Stimulated activated CD4-positive, alpha-beta T cell treated with anti-CD3 and anti-CD28 coated beads, Interleukin-12 subunit alpha, Interleukin-12 subunit beta, amount 100 ng/mL, for 48 hours (primary cell): ENCODE measurements around the gene MMP7.

Source experiments
- DNase-seq, 3 donors: peaks; one replicate each; pipeline ENCODE4 v3.0.0-alpha.2; 2020; ENCODE audit warnings: low read depth in 2 of 3, low spot score in 1 of 3

MMP7 gene

DNA sequence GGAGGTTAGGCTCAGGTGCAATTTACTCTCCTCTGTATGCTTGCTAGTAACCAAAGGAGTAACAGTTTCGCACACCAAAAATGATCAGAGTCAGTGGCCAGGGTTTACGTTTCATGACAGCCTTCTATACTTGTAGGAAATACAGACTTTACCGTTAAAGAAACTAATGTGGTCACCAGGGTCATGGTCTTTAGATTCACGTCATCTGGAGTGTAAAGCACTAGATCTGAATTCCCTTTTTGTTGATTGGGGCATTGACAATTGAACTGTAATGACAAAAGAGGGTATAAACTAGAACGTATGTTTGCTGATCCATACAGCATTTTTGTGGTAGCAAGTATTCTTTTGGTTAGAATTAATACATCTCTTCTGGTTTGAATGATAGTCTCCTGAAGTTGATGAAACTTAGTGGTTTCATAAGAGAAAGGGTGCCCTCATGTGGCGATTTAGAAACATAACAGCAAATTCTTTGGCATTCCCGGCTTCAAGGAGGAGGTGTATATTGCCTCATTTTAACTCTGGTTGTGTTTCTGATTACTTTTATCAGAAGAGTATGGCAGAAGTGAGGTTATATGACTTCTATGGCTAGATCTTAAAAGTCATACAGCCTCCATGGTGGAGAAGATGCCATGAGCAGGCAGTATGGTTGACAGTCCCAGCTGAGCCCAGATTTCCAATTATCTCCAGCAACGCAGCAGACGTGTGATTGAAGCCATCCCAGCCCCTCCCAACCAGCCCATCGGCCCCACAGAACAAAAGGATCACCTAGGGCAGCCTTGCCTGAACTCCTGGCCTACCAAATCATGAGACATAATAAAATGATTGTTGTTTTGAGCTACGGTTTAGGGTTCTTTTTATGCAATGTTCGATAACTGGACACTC is 35.1 kb downstream of the MMP7 start:
- peak in 1 of 3 donors; percentile 57 for DNase-seq

DNA sequence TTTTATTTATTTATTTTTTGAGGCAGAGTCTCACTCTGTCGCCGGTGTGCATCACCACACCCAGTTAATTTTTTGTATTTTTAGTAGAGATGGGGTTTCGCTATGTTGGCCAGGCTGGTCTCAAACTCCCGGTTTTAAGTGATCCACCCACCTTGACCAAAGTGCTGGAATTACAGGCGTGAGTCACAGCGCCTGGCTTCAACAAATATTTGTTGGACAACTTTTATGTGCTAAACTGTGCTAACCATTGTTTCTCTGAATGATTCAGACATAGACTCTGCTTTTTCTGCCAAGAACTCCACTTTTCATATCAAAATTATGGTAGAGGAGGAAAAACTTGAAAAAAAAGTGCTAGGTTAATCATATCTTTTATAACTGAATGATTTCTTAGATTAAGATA is 36.3 kb downstream of the MMP7 start:
- DNase-seq = no peak

DNA sequence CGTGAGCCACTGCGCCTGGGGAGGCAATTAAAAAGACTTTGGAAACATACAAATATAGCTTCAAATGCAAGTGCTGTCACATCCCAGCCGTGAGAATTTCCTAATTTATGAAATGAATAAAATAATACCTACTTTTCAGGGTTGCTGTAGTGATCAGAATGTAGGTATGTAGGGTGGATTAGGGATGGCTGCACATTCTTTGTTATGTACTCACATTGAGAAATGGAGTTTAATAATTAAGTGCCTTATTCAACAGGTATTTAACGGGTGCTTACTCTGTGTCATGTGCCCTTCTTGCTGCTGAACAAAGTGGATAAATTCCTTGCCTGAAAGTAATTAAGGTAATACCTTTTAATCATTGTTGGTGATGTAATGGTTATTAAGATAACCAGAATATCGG is 37.0 kb downstream of the MMP7 start:
- no peak for DNase-seq

DNA sequence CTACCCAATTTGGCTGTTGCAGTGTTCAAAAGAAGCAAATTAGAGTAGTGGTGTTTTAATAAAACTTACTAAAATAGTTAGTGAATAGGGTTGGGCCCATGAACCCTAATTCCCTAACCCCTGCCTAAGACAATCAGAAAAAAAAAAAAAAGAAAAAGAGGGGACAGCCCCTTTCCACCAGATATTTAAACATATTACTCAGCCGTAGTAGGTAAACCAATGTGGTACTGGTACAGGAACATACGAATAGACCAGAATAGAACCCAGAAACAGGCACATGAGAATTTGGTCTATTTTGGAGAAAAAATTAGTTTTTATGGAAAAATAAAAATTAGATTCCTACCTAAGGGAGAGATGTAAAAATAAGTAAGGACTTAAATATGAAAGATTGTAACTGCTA is 38.6 kb downstream of the MMP7 start:
- DNase-seq = no peak

DNA sequence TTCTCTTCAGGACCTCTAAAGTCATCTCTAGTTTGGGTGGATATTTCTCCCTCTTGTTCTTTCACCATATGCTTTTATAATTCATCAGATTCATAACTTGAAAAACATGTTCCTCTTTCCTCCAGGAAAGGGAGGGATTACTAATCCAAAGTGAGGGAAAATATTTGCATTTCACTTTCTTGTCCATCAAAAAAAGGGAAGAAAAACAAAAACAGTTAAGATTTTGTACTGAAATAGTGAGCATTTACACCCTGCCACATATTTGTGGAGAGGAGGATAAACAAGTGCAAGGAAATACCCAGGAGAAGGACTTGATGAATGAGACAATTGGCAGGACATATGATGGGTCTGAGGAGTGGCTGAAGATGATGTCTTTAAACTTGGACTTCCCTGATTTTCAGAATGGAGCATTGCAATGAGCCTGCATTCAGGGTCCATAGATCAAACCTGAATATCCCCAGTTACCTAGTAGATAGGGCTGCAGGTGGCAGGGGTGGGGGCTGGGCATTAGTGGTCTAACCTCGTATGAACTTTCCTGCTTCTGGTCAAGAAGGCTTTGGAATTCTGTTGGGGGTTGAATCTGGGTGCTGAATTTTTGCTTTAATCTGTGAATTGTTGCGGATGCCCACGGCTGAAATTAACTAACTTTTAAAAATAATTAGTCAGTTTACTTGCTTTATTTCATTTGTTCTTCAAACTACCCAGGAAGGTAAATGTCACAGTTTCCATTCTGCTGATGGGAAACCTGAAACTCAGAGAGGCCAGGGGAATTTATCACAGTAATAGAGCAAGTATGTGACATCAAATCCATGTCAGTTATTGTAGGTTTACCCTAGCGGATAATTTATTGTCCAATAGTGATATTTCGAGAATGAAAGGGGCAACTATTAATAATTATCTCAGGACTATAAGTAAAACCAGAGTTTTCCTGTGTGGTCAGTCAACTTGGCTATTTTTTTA is 41.1 kb downstream of the MMP7 start:
- DNase-seq = no peak

DNA sequence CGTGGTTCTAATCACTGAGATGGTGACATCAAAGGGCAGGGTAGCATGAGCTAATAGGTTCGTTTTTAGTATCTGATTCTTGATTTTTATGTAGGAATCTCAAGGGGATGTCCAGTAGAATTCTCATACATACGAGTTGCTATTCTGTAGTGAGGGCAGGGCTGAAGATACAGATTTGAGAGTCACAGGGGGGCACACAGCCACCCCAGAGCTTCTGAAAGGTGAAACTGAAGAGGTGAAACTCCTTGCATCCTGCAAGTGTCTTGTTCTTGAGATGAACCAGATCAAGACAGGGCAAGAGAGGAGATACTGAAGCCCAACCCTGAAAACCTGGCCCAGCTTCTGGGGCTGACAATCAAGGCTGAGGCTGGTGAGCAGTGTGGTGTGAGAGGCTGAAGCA is 42.3 kb downstream of the MMP7 start:
- DNase-seq = no peak

DNA sequence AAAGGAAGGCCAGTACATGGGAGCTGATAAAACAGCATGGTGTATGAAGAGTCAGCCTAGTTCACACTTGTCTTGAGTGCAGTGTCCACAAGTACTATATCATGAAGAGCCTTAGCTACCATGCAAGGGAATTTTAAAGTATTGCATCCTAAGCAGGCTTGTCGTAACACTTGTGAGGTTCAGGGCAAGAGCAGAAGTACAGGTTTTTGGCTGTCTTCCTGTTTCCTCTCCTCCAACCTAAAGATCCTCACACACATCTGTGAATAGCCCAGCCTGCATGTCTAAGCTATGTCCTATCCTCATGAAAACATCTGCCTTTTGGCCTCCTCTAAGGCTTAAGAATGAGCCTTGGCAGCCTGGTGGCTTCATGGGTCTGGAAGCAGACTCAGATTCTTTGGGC is 43.3 kb downstream of the MMP7 start:
- no peak for DNase-seq

DNA sequence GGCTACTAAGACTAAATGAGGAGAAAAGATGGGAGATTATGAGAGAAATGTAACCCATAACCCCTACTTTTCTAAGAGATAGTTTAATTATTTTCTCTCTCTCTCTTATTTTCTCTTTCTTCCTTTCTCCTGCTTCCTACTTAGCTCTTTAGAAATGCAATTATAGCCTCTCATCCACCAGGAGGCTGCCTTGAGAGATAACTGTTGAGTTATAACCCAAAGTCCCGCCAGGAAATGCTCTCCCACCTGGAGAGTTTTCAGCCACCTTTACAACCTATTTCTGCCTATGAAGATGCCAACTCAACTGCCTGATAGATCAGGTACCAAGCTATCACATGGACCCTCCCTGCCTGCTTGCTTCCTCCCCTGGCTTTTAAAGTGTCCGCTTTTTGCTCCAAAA is 44.0 kb downstream of the MMP7 start:
- DNase-seq = no peak

DNA sequence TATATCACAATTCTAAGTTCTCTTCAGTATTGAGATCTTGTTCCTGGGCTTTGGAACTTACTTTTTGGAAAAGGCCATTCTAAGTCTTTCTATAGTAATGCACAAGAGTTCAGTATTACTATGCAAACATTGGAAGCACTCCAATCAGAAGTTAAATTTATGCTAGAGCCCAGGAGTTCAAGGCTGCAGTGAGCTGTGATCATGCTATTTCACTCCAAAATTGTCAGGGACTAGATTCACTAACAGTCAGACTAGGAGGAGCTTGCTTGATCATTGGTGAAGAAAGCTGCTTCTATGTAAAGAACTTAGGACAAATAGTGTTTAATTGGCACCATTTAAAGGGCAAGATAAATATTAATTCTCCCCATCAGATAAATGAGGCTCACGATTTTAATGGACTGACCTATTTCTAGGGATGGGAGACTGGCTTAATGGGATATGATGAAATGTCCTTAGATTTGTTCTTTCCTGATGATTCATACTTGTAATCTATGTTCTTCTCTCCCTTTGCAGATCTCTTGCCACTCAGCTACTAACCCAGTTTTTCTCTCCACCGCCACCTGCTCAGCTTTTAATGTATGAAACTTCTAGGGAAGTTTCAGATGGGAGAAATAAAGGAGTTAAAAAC is 45.3 kb downstream of the MMP7 start:
- no peak for DNase-seq

DNA sequence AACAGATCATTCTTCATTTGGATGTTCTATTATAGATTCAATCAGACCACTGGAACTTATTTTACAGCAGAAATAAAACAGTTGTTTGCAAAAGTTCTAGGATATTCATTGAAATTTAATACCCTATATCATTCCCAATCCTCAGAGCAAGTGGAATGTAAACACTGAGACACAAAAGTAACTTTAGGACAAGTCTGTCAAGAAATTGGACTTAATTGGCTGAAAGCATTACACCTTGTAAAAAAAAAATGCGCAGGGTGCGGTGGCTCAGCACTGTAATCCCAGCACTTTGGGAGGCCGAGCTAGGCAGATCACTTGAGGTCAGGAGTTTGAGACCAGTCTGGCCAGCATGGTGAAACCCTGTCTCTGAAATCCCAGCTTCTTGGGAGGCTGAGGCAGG is 48.1 kb downstream of the MMP7 start:
- no peak for DNase-seq

DNA sequence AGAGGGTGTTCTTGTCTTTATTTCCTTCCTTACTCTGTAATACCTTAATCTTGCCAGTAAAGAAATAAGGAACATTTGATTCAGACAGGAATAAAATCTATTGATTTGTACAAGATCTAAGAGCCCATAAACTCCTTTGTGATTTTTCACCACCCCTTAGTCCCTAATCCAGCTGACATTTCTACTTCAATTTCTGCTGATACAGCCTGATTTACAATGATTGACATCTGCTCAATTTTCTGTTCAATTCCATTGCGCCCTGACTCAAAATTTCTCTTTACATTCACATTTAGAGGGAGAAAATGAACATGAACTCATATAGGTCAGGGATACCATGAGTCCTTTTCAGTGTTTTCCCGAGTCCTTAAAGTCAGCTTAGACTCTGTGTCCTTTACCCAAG is 50.8 kb downstream of the MMP7 start:
- DNase-seq = no peak

DNA sequence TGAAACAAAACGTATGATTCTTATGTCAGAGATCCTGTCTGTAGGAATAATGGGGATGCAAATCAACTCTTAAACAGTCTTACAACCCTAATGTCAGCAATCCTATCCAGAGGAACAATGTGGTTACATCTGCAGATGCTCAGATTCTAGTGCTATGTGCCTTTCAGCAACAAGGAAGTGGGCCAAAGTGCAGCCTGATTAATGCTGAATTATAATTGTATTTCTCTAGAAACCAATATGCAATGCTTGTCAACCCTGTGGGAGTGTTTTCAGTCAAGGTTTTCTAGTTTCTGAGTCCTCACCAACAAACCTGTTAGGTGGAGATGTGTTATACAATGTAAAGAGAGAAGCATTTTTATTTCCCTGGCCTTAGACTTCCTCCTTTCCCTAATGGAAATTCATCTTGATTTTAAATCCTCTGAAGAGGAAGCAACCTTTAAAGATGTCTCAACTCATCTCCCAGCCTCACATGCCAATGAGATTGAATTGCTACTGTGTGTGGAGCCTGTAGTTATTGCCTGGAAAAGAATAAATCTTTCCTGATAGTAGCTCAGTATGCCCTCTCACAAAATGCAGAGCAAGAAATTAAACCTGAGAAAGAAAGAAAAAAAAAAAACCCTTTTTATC is 51.8 kb downstream of the MMP7 start:
- DNase-seq = no peak

DNA sequence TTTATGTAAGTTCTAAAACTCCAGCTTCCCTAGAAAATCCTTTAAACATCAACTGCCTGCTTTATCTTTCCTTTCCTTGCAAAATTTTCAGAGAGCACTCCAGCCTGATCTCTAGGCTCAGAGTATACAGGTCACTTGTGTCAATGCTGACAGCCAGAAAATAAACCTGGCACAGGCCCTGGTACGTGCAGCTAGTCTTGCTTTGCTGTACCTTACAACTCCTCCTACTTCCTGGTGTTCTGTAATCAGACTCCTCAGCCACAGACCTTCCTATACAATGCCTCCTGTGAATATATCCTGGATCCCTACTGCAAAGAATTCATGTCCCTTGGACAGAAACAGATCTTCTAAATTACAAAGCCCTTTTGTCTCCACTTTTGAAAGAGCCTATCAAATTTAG is 53.7 kb downstream of the MMP7 start:
- DNase-seq = peak in 1 of 3 donors; percentile 21

DNA sequence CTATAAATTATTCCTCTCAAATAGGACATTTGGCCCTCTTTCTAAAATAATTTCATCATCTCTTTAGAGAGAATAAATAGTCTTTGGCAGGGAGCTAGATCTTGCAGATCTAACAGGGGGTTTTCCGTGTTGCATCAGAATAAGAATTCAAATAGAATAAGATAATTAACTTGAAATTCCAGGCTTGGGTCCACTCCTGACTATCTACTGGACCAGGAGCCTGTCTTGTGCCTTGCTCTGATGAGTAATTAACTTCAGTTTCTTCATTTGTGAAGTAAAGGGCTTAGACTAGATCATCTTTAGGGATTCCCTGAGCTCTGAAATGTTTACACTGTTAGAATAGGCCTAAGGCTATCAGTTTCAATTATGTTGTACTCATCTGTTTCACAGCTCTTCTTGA is 54.5 kb downstream of the MMP7 start:
- no peak for DNase-seq

DNA sequence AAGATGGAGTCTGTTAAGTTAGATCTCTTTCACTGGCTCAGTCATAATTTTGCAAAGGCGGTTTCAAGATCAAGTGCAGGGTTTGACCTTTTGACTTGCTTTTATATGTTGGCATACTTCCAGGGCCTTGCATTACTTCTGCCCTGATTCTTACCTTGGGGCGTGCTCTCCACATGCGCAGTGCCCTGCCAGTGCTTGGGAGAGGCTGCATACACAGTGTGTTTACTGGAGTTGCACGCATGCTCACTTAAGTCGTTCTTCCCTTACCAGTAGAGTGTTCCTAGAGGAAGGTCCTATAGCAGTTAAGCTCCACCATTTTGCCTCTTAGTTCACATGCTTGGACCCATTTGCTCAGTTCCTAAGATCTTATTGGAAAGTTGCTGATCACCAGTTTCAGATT is 57.0 kb downstream of the MMP7 start:
- DNase-seq = no peak

DNA sequence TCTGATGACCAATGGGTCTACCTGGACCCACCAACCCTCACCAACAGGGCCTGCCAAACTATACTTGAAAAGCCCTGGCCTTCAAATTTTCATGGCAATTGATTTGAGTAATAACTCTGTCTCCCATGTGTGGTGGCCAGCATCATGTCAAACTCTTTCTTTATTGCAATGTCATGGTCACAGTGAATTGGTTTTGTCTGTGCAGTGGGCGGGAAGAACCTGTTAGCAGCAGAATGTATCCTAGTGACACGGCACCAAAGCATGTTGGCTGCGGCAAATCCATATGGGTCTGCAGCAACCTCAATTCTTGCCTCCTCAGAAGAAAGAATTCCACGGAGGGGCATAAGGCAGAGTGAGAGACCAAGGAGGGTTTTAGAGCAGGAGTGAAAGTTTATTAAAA is 58.4 kb downstream of the MMP7 start:
- no peak for DNase-seq

DNA sequence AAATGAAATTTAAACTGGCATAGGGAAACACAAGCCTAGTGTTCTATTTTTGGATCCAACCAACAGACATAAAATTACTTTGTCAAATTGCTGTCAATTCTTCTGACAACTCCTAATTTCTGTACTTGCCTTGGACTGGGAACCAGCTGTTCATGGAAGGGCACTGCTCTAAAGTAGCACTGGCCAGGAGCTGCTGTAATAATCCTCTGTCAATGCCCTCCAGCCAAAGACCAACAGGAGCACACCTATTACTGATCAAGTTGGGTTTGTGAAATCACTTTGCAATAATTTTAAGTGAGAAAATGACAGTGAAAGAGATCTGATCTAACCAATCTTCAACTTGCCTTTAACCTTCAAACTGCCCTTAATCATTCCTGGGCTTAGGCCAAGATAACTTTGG is 59.1 kb downstream of the MMP7 start:
- no peak for DNase-seq
